HG03025 (cell line): ENCODE measurements around the gene UBR4.

Source experiments
- ATAC-seq: cut with Tn5 transposase; IDR thresholded peaks from one replicate; pipeline ENCODE4 v1.9.1; 2021; ENCODE audit warnings: mild to moderate bottlenecking, moderate library complexity; ENCODE audit not compliant: unreplicated experiment, low FRiP score

UBR4 gene

GRCh38 chr1:19153169-19153568 is 56.9 kb downstream of the UBR4 start:
- ATAC-seq = no peak

DNA sequence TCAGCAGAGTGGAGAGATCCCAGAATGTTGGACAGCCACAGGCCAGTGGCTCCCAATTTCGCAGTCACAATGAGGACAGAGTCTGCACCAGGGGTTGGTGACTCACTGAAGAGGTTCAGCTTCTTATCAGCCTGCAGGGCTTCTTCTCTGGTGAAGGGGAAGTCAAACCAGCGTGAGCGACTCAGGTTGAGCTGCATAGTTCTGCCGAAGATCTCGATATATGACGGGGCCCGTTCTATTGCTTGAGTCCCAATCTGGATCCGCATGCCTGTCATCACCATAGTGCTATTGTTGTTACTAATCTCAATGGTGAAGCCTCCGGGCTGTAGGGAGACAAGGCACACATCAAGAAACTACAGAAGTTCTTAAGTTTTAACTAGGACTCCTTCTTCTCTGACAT is 58.5 kb downstream of the UBR4 start:
- no peak for ATAC-seq

DNA sequence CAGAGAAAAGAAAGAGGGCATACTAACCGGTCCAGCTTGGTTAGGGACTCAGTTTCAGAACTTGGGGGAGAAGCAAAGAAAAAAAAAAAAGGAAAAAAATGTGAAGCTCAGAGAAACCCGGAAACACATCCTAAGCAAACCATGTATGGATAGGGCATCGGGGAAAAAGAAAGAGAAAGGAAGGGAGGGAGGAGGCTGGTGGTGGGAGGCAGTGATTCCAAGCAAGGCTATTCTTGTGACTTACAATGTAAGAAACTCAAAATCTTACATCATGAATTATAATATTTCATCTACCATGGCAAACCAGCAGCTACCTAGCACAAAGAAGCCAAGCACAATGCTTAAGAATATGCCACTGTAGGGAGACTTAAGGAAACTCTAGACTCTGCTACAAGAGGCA is 60.3 kb downstream of the UBR4 start:
- no peak for ATAC-seq

DNA sequence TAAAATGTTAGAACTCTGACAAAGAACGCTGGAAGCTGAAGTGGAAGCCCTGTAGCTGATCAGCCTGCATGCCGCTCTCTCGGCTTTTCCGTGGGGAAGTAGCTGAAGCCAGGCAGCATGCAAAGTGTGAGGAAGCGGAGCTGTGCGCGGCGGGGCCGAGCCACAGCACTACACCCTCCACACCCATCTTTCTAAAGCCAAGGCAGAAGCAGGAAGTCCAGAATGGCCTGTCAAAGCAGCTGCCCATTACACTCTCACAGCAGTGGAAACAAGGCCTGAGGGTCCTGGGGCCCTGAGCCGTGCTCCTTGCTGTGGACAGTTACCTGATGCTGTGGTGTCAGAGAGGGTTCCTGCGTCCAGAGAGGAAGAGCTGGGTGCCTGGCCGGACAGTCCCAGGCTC is 69.6 kb downstream of the UBR4 start:
- no peak for ATAC-seq

- no peak for ATAC-seq
Measured at GRCh38 chr1:19139711-19140110, 70.4 kb downstream of the UBR4 start.

GRCh38 chr1:19138958-19139581 is 71.0 kb downstream of the UBR4 start:
- no peak for ATAC-seq

- no peak for ATAC-seq
Measured at GRCh38 chr1:19138331-19138730, 71.7 kb downstream of the UBR4 start.

GRCh38 chr1:19137158-19137557 is 72.9 kb downstream of the UBR4 start:
- no peak for ATAC-seq

- ATAC-seq = no peak
Measured at GRCh38 chr1:19133360-19133759, 76.7 kb downstream of the UBR4 start.

DNA sequence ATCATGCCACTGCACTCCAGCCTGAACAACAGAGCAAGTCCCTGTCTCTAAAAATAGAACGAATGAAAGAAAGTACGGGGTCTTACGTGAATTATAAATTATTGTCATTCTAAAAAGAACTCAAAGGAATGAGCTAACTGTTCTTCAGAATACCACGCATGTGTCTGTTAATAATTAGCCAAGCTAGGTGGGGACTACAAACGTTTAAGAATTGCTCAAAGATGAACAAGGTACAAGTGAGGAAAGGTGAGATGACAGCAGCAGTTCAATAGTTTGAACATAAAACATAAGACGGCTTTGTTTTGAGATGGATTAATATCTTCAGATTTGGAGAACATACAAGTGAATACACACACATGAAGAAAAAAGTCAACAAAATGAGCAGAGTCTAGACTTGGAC is 79.6 kb downstream of the UBR4 start:
- no peak for ATAC-seq

DNA sequence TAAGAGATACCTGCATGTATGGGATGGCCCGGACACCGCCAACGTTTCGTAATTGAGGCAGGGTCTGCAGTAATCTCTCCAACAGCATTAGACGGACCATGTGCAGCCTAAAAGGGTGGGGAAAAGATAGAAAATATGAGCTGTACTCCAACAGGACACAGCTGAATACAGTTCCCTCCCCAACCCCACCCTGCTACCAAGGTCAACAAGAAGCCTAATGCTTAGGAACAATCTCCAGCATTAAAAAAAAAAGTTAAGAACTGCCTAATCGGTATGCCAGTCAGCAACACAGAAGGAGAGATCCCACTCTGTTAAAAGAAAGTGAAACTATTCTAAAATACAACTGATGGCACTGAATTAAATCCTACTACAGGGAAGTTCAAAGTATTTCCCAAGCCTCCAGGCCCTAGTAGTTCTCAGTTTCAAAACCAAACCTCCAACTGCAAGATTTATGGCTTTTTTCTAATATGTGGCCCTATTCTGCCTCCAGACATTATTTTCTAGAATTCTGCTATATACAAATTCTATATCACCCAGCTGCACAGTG is 81.0 kb downstream of the UBR4 start:
- ATAC-seq = no peak

DNA sequence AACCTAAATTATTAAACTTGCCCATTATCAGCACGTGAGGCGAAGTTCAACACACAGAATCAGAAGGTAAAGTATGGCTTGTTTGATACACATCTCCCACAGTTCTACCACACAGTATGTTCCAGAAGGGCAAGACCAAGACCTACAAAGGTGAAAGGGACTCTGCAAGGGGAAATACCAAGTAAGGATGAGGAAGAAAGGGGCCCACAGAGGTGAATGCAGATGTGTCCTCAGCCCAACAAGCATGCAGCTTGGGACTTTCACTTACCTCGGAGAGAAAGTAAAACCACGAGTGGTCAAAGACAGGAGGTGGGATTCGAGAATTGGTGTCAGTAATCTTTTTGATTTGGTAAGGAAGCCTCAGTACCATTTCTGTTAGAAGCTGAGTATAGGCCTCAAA is 85.8 kb downstream of the UBR4 start:
- no peak for ATAC-seq

DNA sequence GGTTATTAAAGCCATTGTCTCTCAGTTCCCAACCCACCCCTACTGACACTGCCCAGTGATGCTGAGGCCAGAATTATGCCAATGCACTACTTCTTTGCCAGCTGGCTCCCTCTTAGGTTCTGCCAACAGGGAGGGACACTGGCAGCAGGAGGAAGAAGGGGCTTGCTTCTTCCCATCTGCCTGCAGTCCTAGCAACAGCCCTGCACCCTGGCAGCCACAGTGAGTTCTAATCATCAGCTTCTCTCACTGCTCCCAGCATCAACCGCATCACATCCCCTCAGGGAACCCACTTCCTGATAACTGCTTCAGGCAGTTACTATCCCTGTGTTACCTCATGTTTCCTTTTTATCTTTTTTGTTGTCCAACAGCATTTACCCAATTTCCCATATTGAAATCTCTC is 86.2 kb downstream of the UBR4 start:
- ATAC-seq = no peak

DNA sequence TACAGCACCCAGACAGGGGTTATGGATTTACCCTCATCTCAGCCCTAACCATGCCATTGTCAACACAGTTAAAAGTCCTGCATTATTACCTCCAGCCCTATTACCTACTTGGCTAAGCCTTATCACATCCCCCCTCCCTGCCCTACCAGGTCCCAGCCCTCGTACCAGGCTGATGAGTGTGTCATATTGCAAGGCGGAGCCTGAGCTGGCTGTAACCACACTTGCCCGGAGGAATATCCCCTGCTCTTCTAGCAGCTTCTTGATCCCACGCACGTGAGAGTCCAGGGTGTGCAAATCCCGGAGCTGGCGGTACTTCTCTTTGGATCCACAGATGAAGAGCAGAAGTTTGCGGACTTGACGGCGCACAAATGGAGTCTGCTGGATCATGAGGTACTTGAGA is 87.4 kb downstream of the UBR4 start:
- ATAC-seq = no peak

DNA sequence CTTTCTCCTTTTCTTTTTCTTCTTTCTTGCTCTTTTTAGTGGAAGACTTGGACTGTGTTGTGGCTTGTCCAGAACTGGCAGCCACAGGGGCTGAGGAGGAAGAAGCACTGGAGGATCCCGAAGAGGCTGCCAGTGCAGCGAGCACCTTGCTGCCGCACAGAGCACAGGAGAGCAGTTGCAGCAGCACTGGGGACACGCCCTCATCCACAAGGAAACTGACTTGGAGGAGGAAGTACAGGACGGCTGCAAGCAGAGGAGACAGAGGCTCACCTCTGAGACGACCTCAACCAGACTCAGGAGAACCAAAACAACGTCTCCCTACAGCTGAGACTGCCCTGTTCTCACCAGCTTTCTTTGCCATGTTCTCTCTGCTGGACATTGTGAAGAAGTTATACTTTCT is 88.9 kb downstream of the UBR4 start:
- ATAC-seq = no peak

- no peak for ATAC-seq
Measured at GRCh38 chr1:19120070-19120469, 90.0 kb downstream of the UBR4 start.

GRCh38 chr1:19115082-19115808 is 94.8 kb downstream of the UBR4 start:
- ATAC-seq = no peak

- no peak for ATAC-seq
Measured at GRCh38 chr1:19113697-19114092, 96.4 kb downstream of the UBR4 start.

- ATAC-seq = no peak
Measured at GRCh38 chr1:19112891-19113696, 97.0 kb downstream of the UBR4 start.

- ATAC-seq = no peak
Measured at GRCh38 chr1:19110257-19110927, 99.7 kb downstream of the UBR4 start.

- ATAC-seq = no peak
Measured at GRCh38 chr1:19109545-19109944, 100.5 kb downstream of the UBR4 start.
